Nephron progenitor cell (in vitro differentiated cells): ENCODE results near the gene SLC25A18.

Source experiments
- DNase-seq: peaks from one replicate; pipeline ENCODE4 v3.0.0; 2021
- H3K27ac Mint-ChIP-seq: 2 replicates; pipeline ENCODE4 v1.8.0; 2021; ENCODE audit warnings: mild to moderate bottlenecking, moderate library complexity, mixed read lengths
- H3K27me3 Mint-ChIP-seq: 2 replicates; pipeline ENCODE4 v1.8.0; 2021; ENCODE audit warnings: mild to moderate bottlenecking, low read depth, mixed read lengths; ENCODE audit not compliant: poor library complexity
- H3K36me3 Mint-ChIP-seq: 2 replicates; pipeline ENCODE4 v1.8.0; 2021; ENCODE audit warnings: low read depth, mixed read lengths
- H3K4me1 Mint-ChIP-seq: 2 replicates; pipeline ENCODE4 v1.8.0; 2021; ENCODE audit warnings: mixed read lengths
- H3K4me3 Mint-ChIP-seq: 2 replicates; pipeline ENCODE4 v1.8.0; 2021; ENCODE audit warnings: mild to moderate bottlenecking, moderate library complexity, mixed read lengths
- H3K9me3 Mint-ChIP-seq: 2 replicates; pipeline ENCODE4 v1.8.0; 2021; ENCODE audit warnings: mild to moderate bottlenecking, moderate library complexity, mixed read lengths
- TF ChIP-seq, protein P1 (sequence below): fragments of 200-600 bp; sonication (generic); IDR thresholded peaks from 2 replicates; pipeline ENCODE4 v1.5.0; 2021; ENCODE audit warnings: antibody characterized with exemption

Gene SLC25A18

DNA sequence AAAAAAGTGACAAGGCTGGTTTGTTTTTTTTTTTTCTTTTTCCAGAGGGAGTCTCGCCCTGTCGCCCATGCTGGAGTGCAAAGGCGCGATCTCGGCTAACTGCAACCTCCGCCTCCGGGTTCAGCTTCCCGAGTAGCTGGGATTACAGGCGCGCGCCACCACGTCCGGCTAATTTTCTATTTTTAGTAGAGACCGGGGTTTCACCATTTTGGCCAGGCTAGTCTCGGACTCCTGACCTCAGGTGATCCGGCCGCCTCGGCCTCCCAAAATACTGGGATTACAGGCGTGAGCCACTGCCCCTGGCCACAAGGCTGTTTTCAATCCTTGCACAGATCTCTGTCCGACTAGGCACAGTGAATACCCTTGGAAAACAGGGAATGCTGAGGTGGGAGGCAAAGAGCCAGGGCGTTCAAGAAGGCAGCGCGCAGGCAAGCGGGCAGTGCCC lies 64.7 kb downstream of the SLC25A18 start:
- Mint-ChIP-seq H3K27me3 (peaks cover 4% of the 10 kb centered on the region), H3K27ac (no peak overlapping the region), H3K4me3 (peak overlapping the region; percentile 93), H3K4me1 (peaks cover 17% of the 10 kb centered on the region), H3K9me3 (no peaks in the 10 kb centered on the region), H3K36me3 (peaks cover 10% of the 10 kb centered on the region)
- no peak for DNase-seq
- TF ChIP-seq, protein P1, sequence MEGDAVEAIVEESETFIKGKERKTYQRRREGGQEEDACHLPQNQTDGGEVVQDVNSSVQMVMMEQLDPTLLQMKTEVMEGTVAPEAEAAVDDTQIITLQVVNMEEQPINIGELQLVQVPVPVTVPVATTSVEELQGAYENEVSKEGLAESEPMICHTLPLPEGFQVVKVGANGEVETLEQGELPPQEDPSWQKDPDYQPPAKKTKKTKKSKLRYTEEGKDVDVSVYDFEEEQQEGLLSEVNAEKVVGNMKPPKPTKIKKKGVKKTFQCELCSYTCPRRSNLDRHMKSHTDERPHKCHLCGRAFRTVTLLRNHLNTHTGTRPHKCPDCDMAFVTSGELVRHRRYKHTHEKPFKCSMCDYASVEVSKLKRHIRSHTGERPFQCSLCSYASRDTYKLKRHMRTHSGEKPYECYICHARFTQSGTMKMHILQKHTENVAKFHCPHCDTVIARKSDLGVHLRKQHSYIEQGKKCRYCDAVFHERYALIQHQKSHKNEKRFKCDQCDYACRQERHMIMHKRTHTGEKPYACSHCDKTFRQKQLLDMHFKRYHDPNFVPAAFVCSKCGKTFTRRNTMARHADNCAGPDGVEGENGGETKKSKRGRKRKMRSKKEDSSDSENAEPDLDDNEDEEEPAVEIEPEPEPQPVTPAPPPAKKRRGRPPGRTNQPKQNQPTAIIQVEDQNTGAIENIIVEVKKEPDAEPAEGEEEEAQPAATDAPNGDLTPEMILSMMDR = no peak

DNA sequence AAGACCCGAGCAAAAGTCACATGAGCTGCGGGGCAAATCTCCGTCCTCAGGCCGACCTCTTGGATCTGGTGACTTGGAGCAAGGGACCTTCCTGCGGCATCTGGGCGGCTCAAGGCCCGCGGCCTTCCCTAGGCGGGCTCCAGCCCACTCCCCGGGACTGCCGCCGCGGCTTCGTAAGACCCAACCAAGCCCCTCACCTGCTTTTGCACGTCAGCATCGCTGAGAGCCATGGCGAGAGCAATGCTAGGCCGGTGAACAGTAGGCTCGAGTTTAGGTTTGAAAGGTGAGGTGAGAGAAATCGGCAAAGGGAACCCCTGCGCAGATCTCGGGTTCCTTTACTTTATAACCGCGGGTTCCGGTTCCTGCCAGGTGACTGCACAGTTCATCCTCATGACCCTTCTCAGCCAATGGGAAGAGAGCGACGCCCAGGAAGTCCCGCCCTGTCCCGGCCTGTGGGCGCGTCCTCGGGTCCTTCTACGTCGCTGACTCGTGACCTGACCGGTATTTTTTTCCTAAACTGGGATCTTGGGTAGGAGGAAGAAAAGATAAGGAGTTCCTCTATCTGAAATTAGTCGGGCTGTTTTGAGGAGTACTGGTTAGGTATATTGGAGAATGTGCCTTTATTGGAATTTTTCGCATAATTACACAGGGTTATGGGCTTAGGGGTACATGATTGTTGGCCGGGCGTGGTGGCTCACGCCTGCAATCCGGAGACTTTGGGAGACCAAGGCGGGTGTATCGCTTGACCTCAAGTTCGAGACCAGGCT lies 65.3 kb downstream of the SLC25A18 start, which contains the start of gene ATP6V1E1:
ATP6V1E1 (minus strand) TSS at position 344 of the 767 bp plus-strand sequence; CDS start at position 230, 114 bp downstream.
- TF ChIP-seq, protein P1 = no peak
- Mint-ChIP-seq H3K9me3 (no peaks in the 10 kb centered on the region), H3K4me3 (peak within 1 kb of the TSS; percentile 93), H3K36me3 (peaks cover 6% of the 10 kb centered on the region), H3K27ac (peak within 1 kb of the TSS; percentile 94), H3K27me3 (peaks cover 4% of the 10 kb centered on the region), H3K4me1 (peaks cover 23% of the 10 kb centered on the region)
- peak; percentile 92 for DNase-seq

DNA sequence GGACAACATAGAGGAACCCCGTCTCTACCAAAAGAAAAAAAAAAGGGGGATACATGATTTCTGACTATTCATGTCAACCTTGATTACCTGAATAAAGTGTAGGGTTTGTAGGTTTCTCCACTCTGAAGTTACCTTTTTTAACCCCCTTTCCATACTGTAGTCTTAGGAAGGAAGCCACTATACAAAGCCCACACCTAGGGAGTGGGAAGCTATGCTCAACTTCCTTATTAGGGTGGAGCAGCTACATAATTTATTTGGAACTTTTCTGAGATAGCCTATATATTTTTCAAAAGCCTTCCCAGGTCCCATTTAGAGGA lies 65.8 kb downstream of the SLC25A18 start:
- DNase-seq = no peak
- H3K4me3 Mint-ChIP-seq = peak overlapping the region; percentile 93
- TF ChIP-seq, protein P1 = no peak
- peaks cover 29% of the 10 kb centered on the region for H3K4me1 Mint-ChIP-seq
- peak overlapping the region; percentile 94 for H3K27ac Mint-ChIP-seq
- peaks cover 4% of the 10 kb centered on the region for H3K27me3 Mint-ChIP-seq
- peaks cover under 1% of the 10 kb centered on the region for H3K36me3 Mint-ChIP-seq
- no peaks in the 10 kb centered on the region for H3K9me3 Mint-ChIP-seq

DNA sequence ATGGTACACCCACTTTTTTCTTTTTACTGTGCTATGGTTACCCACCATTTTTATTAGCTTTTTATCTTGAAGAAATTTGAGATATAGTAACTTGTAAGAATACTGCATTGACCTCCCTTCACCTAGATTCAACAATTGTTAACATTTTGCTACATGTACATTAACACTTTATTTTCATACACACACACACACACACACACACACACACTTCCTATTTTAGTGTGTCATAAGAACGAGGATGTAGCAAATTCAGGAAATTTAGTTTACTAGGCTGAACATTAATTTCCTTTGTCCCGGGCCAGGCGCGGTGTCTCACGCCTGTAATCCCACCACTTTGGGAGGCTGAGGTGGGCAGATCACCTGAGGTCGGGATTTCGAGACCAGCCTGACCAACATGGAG lies 66.3 kb downstream of the SLC25A18 start:
- TF ChIP-seq, protein P1 = no peak
- no peak for DNase-seq
- Mint-ChIP-seq H3K9me3 (no peaks in the 10 kb centered on the region), H3K27ac (no peak overlapping the region), H3K27me3 (peaks cover 4% of the 10 kb centered on the region), H3K4me1 (peaks cover 30% of the 10 kb centered on the region), H3K36me3 (no peaks in the 10 kb centered on the region), H3K4me3 (peak overlapping the region; percentile 93)

DNA sequence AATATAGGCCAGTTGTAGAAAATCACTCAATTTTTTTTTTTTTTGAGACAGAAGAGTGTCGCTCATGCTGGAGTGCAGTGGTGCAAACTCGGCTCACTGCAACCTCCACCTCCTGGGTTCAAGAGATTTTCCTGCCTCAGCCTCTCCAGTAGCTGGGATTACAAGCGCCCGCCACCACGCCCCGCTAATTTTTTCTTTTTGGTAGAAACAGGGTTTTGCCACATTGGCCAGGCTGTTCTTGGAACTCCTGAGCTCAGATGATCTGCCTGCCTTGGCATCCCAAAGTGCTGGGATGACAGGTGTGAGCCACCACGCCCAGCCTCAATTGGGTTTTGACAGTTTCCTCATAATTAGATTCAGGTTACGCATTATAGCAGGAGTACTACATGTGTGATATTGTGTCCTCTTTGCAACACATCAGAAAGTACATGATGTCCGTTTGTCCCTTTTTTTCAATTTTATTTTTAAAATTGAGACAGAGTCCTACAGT lies 67.8 kb downstream of the SLC25A18 start:
- TF ChIP-seq, protein P1 = no peak
- no peak overlapping the region for H3K27ac Mint-ChIP-seq
- H3K4me3 Mint-ChIP-seq = peak overlapping the region; percentile 57

More for the DNA sequence above, 67.8 kb downstream of the SLC25A18 start:
- Mint-ChIP-seq H3K36me3 (no peaks in the 10 kb centered on the region), H3K9me3 (no peaks in the 10 kb centered on the region), H3K27me3 (peaks cover 4% of the 10 kb centered on the region), H3K4me1 (peaks cover 30% of the 10 kb centered on the region)
- DNase-seq = no peak
